ENCODE measurements around the gene ABLIM1.

ABLIM1 gene

DNA sequence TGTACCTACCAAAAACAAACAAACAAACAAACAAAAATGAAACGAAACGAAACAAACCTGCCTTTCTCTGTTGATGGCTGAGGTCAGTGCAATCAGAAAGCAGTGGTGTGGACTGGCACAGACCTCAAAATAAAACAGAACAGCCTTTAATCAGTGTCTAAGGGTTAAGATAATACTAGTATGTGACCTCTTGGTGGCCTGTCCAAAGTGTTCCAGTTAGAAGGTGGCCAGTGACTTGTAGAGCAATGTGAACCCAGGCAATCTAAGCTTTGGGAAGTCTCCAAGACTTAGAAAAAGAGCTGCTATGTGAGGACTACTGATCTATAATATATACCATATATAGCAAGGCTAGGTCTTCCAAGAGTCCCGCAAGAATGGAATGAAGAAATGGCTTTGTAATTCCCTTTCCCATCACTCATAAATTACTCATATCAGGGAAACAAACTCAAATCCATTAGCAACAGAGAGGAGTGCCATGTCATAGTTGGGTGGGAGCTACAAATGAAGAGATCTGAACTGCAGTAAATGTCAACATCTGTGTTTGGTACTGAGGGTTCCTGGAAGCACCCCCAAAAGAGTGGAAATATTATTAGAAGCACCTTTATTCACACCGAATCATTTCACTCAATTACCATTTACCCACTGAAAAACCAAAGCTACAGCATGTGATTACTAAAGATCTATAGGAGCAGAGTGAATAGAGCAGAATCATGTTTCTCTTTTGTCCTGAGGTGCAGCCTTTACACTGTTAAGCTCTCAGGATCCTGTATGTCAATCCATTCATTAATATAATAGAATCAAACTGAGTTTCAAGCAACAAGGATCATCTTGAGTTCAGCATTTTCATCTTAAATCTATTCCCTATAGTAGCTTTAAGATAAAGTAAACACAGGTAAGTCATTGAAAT, 28.0 kb downstream of the ABLIM1 start:
- Mint-ChIP-seq H3K4me1 (ENCODE audit: low read depth) (peaks cover 12% of the 10 kb centered on the region), H3K27ac (no peak overlapping the region), H3K4me3 (no peak overlapping the region), H3K27me3 (ENCODE audit: low read depth) (peaks cover 61% of the 10 kb centered on the region), H3K9me3 (no peaks in the 10 kb centered on the region), H3K36me3 (ENCODE audit: low read depth) (peaks cover 4% of the 10 kb centered on the region)

GRCh38 chr10:114629083-114629823, 28.8 kb downstream of the ABLIM1 start:
- Mint-ChIP-seq H3K4me3 (no peak overlapping the region), H3K9me3 (peaks cover 4% of the 10 kb centered on the region), H3K27me3 (ENCODE audit: low read depth) (peaks cover 55% of the 10 kb centered on the region), H3K36me3 (ENCODE audit: low read depth) (peaks cover 4% of the 10 kb centered on the region), H3K27ac (no peak overlapping the region), H3K4me1 (ENCODE audit: low read depth) (peaks cover 18% of the 10 kb centered on the region)

DNA sequence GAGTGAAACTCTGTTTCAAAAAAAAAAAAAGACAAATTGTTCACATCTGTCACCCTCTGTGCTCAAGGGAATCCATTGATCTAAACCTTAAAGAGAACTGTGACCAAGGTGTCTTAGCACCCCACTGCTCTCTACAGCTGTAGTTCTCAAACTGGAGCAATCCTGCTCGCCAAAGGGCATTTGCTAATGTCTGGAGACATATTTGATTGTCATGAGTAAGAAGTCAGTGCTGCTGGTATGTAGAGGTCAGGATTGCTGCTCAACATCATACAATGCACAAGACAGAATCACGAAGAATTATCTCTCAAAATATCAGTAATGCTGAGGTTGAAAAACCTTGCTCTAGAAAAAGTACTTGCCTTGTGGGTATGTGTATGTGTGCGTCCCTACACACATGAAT, 30.0 kb downstream of the ABLIM1 start:
- Mint-ChIP-seq H3K36me3 (ENCODE audit: low read depth) (peaks cover 4% of the 10 kb centered on the region), H3K4me1 (ENCODE audit: low read depth) (peaks cover 25% of the 10 kb centered on the region), H3K27me3 (ENCODE audit: low read depth) (peaks cover 46% of the 10 kb centered on the region), H3K27ac (no peak overlapping the region), H3K9me3 (peaks cover 7% of the 10 kb centered on the region), H3K4me3 (no peak overlapping the region)

- peaks cover 2% of the 10 kb centered on the region for H3K36me3 Mint-ChIP-seq (ENCODE audit: low read depth)
- H3K27ac Mint-ChIP-seq: no peak overlapping the region
- peaks cover 19% of the 10 kb centered on the region for H3K4me1 Mint-ChIP-seq (ENCODE audit: low read depth)
- no peak overlapping the region for H3K4me3 Mint-ChIP-seq
- peaks cover 33% of the 10 kb centered on the region for H3K27me3 Mint-ChIP-seq (ENCODE audit: low read depth)
- peaks cover 9% of the 10 kb centered on the region for H3K9me3 Mint-ChIP-seq
Observed at GRCh38 chr10:114626841-114627240, 31.2 kb downstream of the ABLIM1 start.

DNA sequence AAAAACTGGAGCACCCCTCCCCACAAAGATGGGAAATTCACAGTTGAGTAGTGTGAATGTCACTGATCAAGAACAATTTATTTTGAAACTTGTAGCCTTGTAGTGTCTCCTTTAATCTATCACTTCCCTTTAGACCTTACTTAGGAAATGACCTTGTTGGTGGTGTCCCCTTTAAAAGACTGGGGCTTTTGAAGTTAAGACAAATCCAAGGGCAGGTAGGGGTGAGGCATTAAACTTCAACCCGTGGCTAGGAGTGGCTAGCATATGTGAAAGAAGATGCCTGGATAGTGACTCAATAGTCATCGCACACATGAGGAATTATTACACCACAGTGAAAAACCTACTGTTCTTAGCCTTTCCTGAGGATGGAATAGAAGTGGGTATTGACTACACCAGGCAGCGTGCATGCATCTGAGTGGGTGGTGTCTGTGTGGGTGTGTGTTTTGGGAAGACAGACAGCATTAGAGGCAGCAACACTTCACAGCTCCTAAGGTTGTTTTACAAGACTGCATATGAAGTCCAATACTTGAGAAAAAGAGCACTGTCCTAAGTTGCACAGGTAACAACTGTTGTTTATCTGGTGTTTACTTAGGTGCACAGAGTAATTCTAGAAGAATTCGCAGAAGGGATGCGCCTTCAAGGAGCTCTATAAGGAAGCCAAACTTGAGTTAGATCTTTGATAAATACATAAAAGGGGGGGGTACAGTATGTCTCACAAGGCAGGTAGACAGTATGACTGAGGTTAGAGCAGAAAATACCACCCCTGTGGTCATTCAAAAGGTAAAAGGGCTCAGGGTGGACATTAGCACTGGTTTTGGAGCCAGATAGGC, 32.9 kb downstream of the ABLIM1 start:
- peaks cover 17% of the 10 kb centered on the region for H3K27me3 Mint-ChIP-seq (ENCODE audit: low read depth)
- H3K36me3 Mint-ChIP-seq (ENCODE audit: low read depth): peaks cover 8% of the 10 kb centered on the region
- peaks cover 13% of the 10 kb centered on the region for H3K4me1 Mint-ChIP-seq (ENCODE audit: low read depth)
- no peak overlapping the region for H3K4me3 Mint-ChIP-seq
- H3K27ac Mint-ChIP-seq: no peak overlapping the region
- H3K9me3 Mint-ChIP-seq: peaks cover 19% of the 10 kb centered on the region

DNA sequence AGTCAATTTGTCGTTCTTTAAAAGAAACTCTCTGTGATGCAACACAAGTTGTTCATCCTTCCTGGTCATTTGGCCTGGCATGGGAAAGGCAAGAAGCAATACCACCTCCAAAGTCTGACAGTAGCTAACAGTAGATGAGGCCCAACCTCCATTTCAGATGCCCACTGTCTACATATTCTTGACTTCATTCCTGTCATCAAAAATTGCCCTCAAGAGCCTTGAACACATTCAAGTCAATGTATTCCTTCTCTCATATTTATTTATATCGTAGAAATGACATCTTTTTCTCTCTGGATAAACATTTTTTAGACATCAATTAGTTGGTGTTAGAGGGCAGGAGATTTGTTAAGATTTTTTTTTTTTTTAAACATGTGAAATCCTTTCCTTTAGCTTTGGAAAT, 33.7 kb downstream of the ABLIM1 start:
- H3K9me3 Mint-ChIP-seq: peaks cover 19% of the 10 kb centered on the region
- H3K4me1 Mint-ChIP-seq (ENCODE audit: low read depth): peaks cover 13% of the 10 kb centered on the region
- H3K27ac Mint-ChIP-seq: no peak overlapping the region

GRCh38 chr10:114623661-114624294, 34.3 kb downstream of the ABLIM1 start:
- peaks cover 13% of the 10 kb centered on the region for H3K4me1 Mint-ChIP-seq (ENCODE audit: low read depth)
- peaks cover 5% of the 10 kb centered on the region for H3K27me3 Mint-ChIP-seq (ENCODE audit: low read depth)
- H3K36me3 Mint-ChIP-seq (ENCODE audit: low read depth): peaks cover 8% of the 10 kb centered on the region
- H3K9me3 Mint-ChIP-seq: peaks cover 19% of the 10 kb centered on the region
- H3K27ac Mint-ChIP-seq: no peak overlapping the region
- no peak overlapping the region for H3K4me3 Mint-ChIP-seq

More for the DNA sequence above, 33.7 kb downstream of the ABLIM1 start:
- no peak overlapping the region for H3K4me3 Mint-ChIP-seq
- H3K36me3 Mint-ChIP-seq (ENCODE audit: low read depth): peaks cover 8% of the 10 kb centered on the region
- H3K27me3 Mint-ChIP-seq (ENCODE audit: low read depth): peaks cover 10% of the 10 kb centered on the region

DNA sequence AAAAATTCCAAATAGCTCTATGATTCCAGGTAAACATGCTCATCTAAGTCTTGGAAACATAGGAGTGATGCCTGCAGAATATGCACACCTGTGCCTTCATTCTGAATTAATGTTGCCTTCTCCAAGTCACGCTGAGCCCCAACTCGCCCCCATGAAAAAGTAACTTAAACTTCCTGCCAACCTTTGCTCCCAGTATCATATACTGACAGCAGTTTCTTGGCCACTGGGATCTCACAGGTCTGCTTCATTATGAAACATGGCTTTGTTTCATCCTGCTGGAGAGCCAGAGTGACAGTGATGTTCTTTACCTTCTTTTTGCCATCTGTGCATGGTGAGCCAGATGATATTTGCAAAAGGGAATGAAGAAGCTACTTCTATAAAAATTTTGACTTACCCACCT, 34.9 kb downstream of the ABLIM1 start:
- Mint-ChIP-seq H3K27me3 (ENCODE audit: low read depth) (peaks cover 4% of the 10 kb centered on the region), H3K36me3 (ENCODE audit: low read depth) (peaks cover 9% of the 10 kb centered on the region), H3K4me3 (no peak overlapping the region), H3K27ac (no peak overlapping the region), H3K4me1 (ENCODE audit: low read depth) (peaks cover 13% of the 10 kb centered on the region), H3K9me3 (peaks cover 19% of the 10 kb centered on the region)

DNA sequence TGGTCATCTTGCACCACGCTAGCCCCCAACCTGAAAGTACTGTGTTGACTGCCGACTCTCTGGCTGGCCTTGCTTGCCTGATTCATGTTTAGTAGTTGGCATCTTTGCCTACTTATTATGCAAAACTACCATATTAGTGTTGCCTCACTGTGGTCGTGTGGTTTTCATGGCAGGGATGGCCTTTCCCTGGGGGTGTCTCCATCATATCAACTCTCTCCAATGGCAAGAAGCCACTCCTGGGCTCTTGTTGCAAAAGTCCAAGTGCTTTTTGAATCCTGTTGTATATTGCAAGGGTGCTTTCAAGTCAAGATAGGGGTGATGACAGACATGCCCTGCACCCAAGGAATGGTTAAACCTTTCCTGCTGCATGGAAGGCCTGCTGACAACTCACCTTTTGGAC, 39.4 kb downstream of the ABLIM1 start:
- no peak overlapping the region for H3K4me3 Mint-ChIP-seq
- H3K27ac Mint-ChIP-seq: no peak overlapping the region
- no peaks in the 10 kb centered on the region for H3K27me3 Mint-ChIP-seq (ENCODE audit: low read depth)
- H3K4me1 Mint-ChIP-seq (ENCODE audit: low read depth): peaks cover 11% of the 10 kb centered on the region
- H3K36me3 Mint-ChIP-seq (ENCODE audit: low read depth): peaks cover 16% of the 10 kb centered on the region
- peaks cover 12% of the 10 kb centered on the region for H3K9me3 Mint-ChIP-seq

- H3K36me3 Mint-ChIP-seq (ENCODE audit: low read depth): peaks cover 14% of the 10 kb centered on the region
- H3K27ac Mint-ChIP-seq: no peak overlapping the region
- no peaks in the 10 kb centered on the region for H3K27me3 Mint-ChIP-seq (ENCODE audit: low read depth)
- H3K4me3 Mint-ChIP-seq: no peak overlapping the region
- H3K4me1 Mint-ChIP-seq (ENCODE audit: low read depth): peaks cover 12% of the 10 kb centered on the region
- H3K9me3 Mint-ChIP-seq: peaks cover 6% of the 10 kb centered on the region
Observed at GRCh38 chr10:114616516-114616915, 41.6 kb downstream of the ABLIM1 start.

GRCh38 chr10:114616103-114616502, 42.0 kb downstream of the ABLIM1 start:
- H3K9me3 Mint-ChIP-seq: peaks cover 3% of the 10 kb centered on the region
- no peak overlapping the region for H3K4me3 Mint-ChIP-seq
- peaks cover 11% of the 10 kb centered on the region for H3K36me3 Mint-ChIP-seq (ENCODE audit: low read depth)
- peaks cover 12% of the 10 kb centered on the region for H3K4me1 Mint-ChIP-seq (ENCODE audit: low read depth)
- no peak overlapping the region for H3K27ac Mint-ChIP-seq
- no peaks in the 10 kb centered on the region for H3K27me3 Mint-ChIP-seq (ENCODE audit: low read depth)

DNA sequence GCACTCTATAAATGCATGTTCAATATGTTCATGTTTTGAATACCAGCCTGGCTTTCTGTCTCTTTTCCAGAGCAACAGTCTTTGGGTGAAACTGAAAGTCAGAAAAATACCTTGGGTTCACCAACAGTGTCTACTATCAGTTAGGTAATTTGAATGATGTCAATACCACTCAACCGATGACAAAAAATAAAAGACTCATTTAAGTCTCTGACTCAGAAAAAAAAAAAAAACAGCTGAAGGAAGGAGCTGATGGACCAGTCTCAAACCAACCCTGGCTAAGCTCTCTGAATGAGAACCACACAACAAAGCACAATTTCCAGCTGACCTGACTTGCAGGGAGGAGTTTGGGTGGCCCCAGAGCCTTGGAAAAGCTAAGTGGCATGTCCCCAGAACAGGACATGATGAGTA, 42.5 kb downstream of the ABLIM1 start:
- Mint-ChIP-seq H3K4me1 (ENCODE audit: low read depth) (peaks cover 12% of the 10 kb centered on the region), H3K27ac (peak overlapping the region; percentile 81), H3K4me3 (no peak overlapping the region), H3K27me3 (ENCODE audit: low read depth) (no peaks in the 10 kb centered on the region), H3K36me3 (ENCODE audit: low read depth) (peaks cover 8% of the 10 kb centered on the region), H3K9me3 (no peaks in the 10 kb centered on the region)

DNA sequence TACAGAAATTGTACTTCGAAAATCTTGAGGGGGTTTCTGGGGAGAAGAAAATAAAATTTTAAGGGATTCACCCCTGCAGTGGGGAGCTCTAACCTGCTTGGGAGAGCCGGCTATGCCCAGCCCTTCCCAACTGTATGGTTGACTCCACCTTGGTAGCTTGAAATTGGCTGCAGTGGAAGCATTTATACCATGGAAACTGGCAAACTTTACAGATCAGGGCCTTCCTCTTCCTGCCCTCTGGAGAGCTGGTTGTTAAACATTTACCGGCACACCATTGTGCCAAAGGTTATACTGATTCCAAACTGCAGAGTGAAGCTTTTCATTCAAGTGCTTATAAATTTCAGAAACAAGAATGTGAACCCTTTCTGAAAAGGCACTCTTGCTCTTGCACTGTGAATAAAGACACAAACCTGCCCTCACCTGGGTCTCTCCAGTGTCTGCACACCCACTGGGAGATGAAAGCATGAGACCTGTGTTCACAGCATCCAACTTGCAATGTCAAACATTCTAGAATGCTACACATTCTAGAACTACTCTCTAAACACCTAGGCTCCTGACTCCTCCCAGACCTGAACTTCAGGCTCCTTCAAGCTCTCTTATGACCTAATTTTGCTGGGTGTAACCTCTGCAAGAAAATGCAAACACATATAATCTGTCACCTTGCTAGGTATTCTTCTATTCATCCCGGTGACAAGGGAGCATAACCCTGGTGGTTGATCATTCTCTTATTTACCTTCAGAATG, 44.7 kb downstream of the ABLIM1 start:
- Mint-ChIP-seq H3K4me1 (ENCODE audit: low read depth) (peaks cover 12% of the 10 kb centered on the region), H3K27ac (no peak overlapping the region), H3K36me3 (ENCODE audit: low read depth) (peaks cover 7% of the 10 kb centered on the region)

More for the DNA sequence above, 44.7 kb downstream of the ABLIM1 start:
- H3K27me3 Mint-ChIP-seq (ENCODE audit: low read depth): no peaks in the 10 kb centered on the region
- H3K4me3 Mint-ChIP-seq: no peak overlapping the region
- H3K9me3 Mint-ChIP-seq: no peaks in the 10 kb centered on the region
